ENCODE data around the gene CDC42EP1.

Gene CDC42EP1

GRCh38 chr22:37551981-37552380, 8.3 kb upstream of the CDC42EP1 start:
- TF ChIP-seq EZH2phosphoT487 (IDR thresholded peaks at IDR 0.05; ENCODE audit: low read length) (no peak), CTCF (IDR thresholded peaks at IDR 0.05; ENCODE audit: low read length) (no peak), EZH2 (optimal IDR thresholded peaks at IDR 0.05; ENCODE audit: low read depth, low read length) (no peak)
- Histone ChIP-seq H3K27me3 (replicated peaks; ENCODE audit: insufficient read depth, low read length) (peaks cover 42% of the 10 kb centered on the region), H3K4me3 (ENCODE audit: low read length) (no peak overlapping the region), H4K20me1 (ENCODE audit: insufficient read depth, low read length) (no peaks in the 10 kb centered on the region), H3K79me2 (ENCODE audit: low read length) (no peaks in the 10 kb centered on the region), H3K9ac (ENCODE audit: low read length) (no peak overlapping the region), H3K9me2 (replicated peaks; ENCODE audit: insufficient read depth, low read length) (no peaks in the 10 kb centered on the region), H3K9me3 (replicated peaks; ENCODE audit: insufficient read depth, low read length) (no peaks in the 10 kb centered on the region), H3K4me1 (ENCODE audit: low read length) (no peaks in the 10 kb centered on the region), H3K36me3 (replicated peaks; ENCODE audit: insufficient read depth, low read length) (no peaks in the 10 kb centered on the region), H3K27ac (ENCODE audit: low read length) (no peak overlapping the region), H3K4me2 (ENCODE audit: low read depth, low read length) (no peak overlapping the region), H2AFZ (ENCODE audit: low read length) (no peak overlapping the region), H3F3A (ENCODE audit: insufficient read depth, low read length) (no peaks in the 10 kb centered on the region)
- no peak for DNase-seq

- no peak for DNase-seq
- Histone ChIP-seq H3K36me3 (replicated peaks; ENCODE audit: insufficient read depth, low read length) (no peaks in the 10 kb centered on the region), H3K9me3 (replicated peaks; ENCODE audit: insufficient read depth, low read length) (no peaks in the 10 kb centered on the region), H2AFZ (ENCODE audit: low read length) (no peak overlapping the region), H3K4me2 (ENCODE audit: low read depth, low read length) (no peak overlapping the region), H3K27me3 (replicated peaks; ENCODE audit: insufficient read depth, low read length) (peaks cover 49% of the 10 kb centered on the region), H4K20me1 (ENCODE audit: insufficient read depth, low read length) (no peaks in the 10 kb centered on the region), H3K4me1 (ENCODE audit: low read length) (no peaks in the 10 kb centered on the region), H3K9me2 (replicated peaks; ENCODE audit: insufficient read depth, low read length) (no peaks in the 10 kb centered on the region), H3K9ac (ENCODE audit: low read length) (no peak overlapping the region), H3F3A (ENCODE audit: insufficient read depth, low read length) (no peaks in the 10 kb centered on the region), H3K27ac (ENCODE audit: low read length) (no peak overlapping the region), H3K79me2 (ENCODE audit: low read length) (no peaks in the 10 kb centered on the region), H3K4me3 (ENCODE audit: low read length) (no peak overlapping the region)
- TF ChIP-seq EZH2 (optimal IDR thresholded peaks at IDR 0.05; ENCODE audit: low read depth, low read length) (no peak), EZH2phosphoT487 (IDR thresholded peaks at IDR 0.05; ENCODE audit: low read length) (no peak), CTCF (IDR thresholded peaks at IDR 0.05; ENCODE audit: low read length) (no peak)
Measured at GRCh38 chr22:37552524-37553163, 7.6 kb upstream of the CDC42EP1 start.

- H3K36me3 ChIP-seq (replicated peaks; ENCODE audit: insufficient read depth, low read length): no peaks in the 10 kb centered on the region
- TF ChIP-seq EZH2 (optimal IDR thresholded peaks at IDR 0.05; ENCODE audit: low read depth, low read length): no peak
- TF ChIP-seq EZH2phosphoT487 (IDR thresholded peaks at IDR 0.05; ENCODE audit: low read length): no peak
- no peak for TF ChIP-seq CTCF (IDR thresholded peaks at IDR 0.05; ENCODE audit: low read length)
Measured at GRCh38 chr22:37553725-37554124, 6.6 kb upstream of the CDC42EP1 start.

More at GRCh38 chr22:37553725-37554124, 6.6 kb upstream of the CDC42EP1 start:
- no peak for DNase-seq
- Histone ChIP-seq H3K27ac (ENCODE audit: low read length) (no peak overlapping the region), H3K27me3 (replicated peaks; ENCODE audit: insufficient read depth, low read length) (peaks cover 57% of the 10 kb centered on the region), H3K4me2 (ENCODE audit: low read depth, low read length) (no peak overlapping the region), H3K9me2 (replicated peaks; ENCODE audit: insufficient read depth, low read length) (no peaks in the 10 kb centered on the region), H3K9ac (ENCODE audit: low read length) (no peak overlapping the region), H4K20me1 (ENCODE audit: insufficient read depth, low read length) (no peaks in the 10 kb centered on the region), H3K4me3 (ENCODE audit: low read length) (no peak overlapping the region), H3F3A (ENCODE audit: insufficient read depth, low read length) (no peaks in the 10 kb centered on the region), H3K9me3 (replicated peaks; ENCODE audit: insufficient read depth, low read length) (no peaks in the 10 kb centered on the region), H2AFZ (ENCODE audit: low read length) (no peak overlapping the region), H3K79me2 (ENCODE audit: low read length) (no peaks in the 10 kb centered on the region), H3K4me1 (ENCODE audit: low read length) (no peaks in the 10 kb centered on the region)
